Left lung (tissue), 10 donors: Measurements from ENCODE around the gene CYTH4. TPM values are rescaled to one million over a fixed set of nuclear protein-coding genes. Genes with fewer than 3 reads are reported as not detected.
A peak's percentile ranks its signal among the peaks of the same experiment; 100 is the strongest.
"Not testable (repeated sequence)": the region's sequence is repeated elsewhere in the genome, so short reads cannot be mapped to it uniquely, and the experiment has no call there.

Experiments
- ATAC-seq: fragments of 200-7000 bp; cut with Tn5 transposase; one replicate; pipeline ENCODE4 v1.9.1; 2020; ENCODE audit warnings: moderate library complexity
- DNase-seq, 4 donors: peaks; one replicate each; pipeline ENCODE4 v3.0.0-alpha.2; 2013 to 2020
- H3K27ac ChIP-seq, 2 donors: fragments of 200-600 bp; sonication (generic) in 1 of 2; one replicate each; pipeline versions ENCODE4 v1.5.0 to v1.8.0; 2020 to 2021
- H3K27me3 ChIP-seq, 2 donors: fragments of 200-600 bp; sonication (generic) in 1 of 2; one replicate each; pipeline versions ENCODE4 v1.5.0 to v1.8.0; 2020 to 2021
- H3K36me3 ChIP-seq, 2 donors: fragments of 200-600 bp; sonication (generic) in 1 of 2; one replicate each; pipeline versions ENCODE4 v1.5.0 to v1.8.0; 2020 to 2021
- H3K4me1 ChIP-seq, 2 donors: fragments of 200-600 bp; one replicate each; pipeline ENCODE4 v1.8.0; 2021
- H3K4me3 ChIP-seq, 2 donors: fragments of 200-600 bp; sonication (generic) in 1 of 2; one replicate each; pipeline versions ENCODE4 v1.5.0 to v1.8.0; 2020 to 2021; ENCODE audit warnings: mild to moderate bottlenecking in 1 of 2
- H3K9me3 ChIP-seq, 2 donors: fragments of 200-600 bp; sonication (generic) in 1 of 2; one replicate each; pipeline versions ENCODE4 v1.5.0 to v1.8.0; 2020 to 2021
- intact Hi-C, 2 donors: fragments of 100-400 bp; cut with DNase I; formaldehyde crosslinking; loops; one replicate each; pipeline versions ENCODE4 v1.11.2 to v1.14.2; 2022
- polyA plus RNA-seq, 6 donors: library from polyadenylated mRNA; unstranded; fragments of 120-200 nt; gene quantifications; one replicate each; pipeline ENCODE4 v1.2.1, GENCODE V29; 2013; ENCODE audit not compliant: insufficient read length in 6 of 6
- total RNA-seq, 2 donors: library from RNA; stranded (reverse); fragmentation: NEBNext Ultra II Directional; extraction: Animal tissue kit (Norgen Biotek cat#: 25700); gene quantifications; one replicate each; pipeline ENCODE4 v1.2.1, GENCODE V29; 2021
- TF ChIP-seq, protein P1 (sequence below), 2 donors: fragments of 200-600 bp; sonication (generic) in 1 of 2; IDR thresholded peaks; one replicate each; pipeline versions ENCODE4 v1.5.0 to v1.8.0; 2021; ENCODE audit warnings: antibody characterized with exemption in 2 of 2
- donor health status: DM: no; HTN: yes; CAD: no.
- donor health status: DM: no; HTN: no; CAD: no.

The CYTH4 gene
- total and polyA plus RNA-seq, 8 donors: 4.7 to 63.4 (median 6.1) TPM

DNA sequence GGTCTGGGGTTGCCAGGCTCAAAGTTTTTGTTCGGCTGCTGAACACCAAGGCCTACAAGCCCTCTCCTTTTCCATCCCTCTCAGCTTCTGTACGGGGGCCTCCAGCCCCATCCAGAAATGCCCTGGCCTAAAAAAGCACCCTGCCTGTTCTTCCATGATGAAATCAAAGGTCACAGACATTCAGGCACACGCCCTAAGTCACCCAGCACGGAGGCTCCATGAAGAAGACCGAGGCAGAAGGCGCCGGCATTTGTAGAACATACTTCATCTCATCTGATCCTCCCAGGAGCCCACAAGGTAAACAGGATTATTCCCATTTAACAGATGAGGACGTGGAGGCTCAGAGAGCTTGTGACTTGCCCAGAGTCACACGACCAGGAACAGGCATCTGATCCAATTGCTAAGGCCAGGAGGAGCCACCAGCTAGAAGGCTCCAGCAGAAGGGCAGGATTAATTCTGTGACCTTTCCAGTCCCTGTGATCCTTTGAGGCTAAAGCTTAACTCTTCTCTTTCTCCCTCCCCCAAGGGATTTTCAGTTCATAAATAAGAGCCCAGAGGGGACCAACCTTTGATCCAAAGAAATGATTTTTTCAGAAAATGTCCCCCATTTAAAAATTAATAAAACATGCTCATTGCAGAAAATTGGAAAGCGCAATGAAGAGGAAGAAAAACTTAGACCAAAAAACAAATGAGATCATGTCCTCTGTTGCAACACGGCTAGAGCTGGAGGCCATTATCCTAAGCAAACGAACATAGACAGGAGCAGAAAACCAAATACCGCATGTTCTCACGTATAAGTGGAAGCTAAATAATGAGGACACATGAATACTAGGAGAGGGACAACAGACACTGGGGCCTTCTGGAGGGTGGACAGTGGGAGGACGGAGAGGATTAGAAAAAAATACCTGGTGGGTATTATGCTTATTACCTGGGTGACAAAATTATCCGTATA, 38.7 kb downstream of the CYTH4 start:
- intact Hi-C loops: no loop called here
- DNase-seq (peak in 1 of 4 donors; percentile 37), ATAC-seq (peak; percentile 7)
- Histone ChIP-seq H3K4me1 (peaks cover 0 to 9% of the 10 kb centered on the region in 2 donors), H3K4me3 (no peak overlapping the region), H3K9me3 (no peaks in the 10 kb centered on the region), H3K27me3 (peaks cover 25 to 34% of the 10 kb centered on the region in 2 donors), H3K27ac (no peak overlapping the region), H3K36me3 (no peaks in the 10 kb centered on the region)
- TF ChIP-seq, protein P1, sequence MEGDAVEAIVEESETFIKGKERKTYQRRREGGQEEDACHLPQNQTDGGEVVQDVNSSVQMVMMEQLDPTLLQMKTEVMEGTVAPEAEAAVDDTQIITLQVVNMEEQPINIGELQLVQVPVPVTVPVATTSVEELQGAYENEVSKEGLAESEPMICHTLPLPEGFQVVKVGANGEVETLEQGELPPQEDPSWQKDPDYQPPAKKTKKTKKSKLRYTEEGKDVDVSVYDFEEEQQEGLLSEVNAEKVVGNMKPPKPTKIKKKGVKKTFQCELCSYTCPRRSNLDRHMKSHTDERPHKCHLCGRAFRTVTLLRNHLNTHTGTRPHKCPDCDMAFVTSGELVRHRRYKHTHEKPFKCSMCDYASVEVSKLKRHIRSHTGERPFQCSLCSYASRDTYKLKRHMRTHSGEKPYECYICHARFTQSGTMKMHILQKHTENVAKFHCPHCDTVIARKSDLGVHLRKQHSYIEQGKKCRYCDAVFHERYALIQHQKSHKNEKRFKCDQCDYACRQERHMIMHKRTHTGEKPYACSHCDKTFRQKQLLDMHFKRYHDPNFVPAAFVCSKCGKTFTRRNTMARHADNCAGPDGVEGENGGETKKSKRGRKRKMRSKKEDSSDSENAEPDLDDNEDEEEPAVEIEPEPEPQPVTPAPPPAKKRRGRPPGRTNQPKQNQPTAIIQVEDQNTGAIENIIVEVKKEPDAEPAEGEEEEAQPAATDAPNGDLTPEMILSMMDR (IDR thresholded peaks at IDR 0.05): no peak

DNA sequence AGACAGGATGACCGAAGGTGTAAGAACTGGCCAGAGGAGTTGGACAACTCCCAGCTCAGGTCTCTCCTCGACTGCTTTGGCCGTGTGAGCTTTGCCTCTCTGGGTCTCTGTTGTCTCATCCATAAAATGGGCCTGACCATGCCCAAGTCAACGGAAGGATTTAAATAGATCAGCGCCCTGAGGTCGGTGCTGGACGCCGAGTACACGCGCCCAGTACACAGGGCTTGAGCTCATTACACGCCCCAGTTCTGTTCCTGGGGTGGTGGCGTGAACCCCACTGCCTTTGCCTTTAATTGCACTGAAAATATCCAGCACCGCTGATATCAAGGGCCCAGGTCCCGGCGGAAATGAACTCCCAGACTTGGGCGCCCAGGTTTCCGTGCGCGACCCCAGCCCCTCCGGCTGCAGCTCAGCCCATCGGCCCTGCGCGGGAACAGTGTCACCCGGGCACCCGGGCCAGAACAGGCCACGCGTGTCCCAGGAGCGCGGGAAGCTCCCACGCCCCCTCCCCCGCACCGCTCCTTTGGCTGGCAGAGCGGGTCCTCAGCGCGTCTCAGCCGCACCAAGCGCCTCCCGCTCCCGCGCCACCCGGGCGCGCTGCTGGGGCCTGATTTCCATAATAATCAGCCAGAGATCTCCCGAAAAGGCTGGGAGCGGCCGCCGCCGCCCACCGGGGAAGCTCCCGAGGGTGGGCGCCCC, 42.2 kb downstream of the CYTH4 start:
- TF ChIP-seq, protein P1 (IDR thresholded peaks at IDR 0.05): no peak
- Histone ChIP-seq H3K36me3 (no peaks in the 10 kb centered on the region), H3K4me1 (peaks cover 0 to 9% of the 10 kb centered on the region in 2 donors), H3K9me3 (no peaks in the 10 kb centered on the region), H3K4me3 (no peak overlapping the region), H3K27ac (no peak overlapping the region), H3K27me3 (peaks cover 28 to 65% of the 10 kb centered on the region in 2 donors)
- peak in 1 of 4 donors; percentile 76 for DNase-seq
- intact Hi-C loops: no loop called here
- no peak for ATAC-seq

DNA sequence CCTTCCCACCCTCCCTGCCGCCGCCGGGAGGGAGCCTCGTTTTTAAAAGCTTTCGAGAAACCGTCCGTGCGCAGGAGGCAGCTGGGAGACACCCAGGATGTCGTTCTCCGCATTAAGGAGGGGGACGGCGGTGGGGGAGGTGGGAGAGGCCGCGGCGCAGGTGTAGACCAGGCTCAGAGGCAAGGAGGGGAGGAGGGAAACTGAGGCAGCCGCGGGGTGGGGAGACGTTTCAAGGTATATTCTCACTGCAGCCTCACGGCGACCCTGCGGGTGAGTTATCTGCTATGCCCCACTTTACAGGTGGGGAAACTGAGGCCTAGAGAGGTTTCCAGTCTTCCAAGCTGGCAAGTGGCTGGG, 42.7 kb downstream of the CYTH4 start:
- Histone ChIP-seq H3K36me3 (no peaks in the 10 kb centered on the region), H3K27ac (no peak overlapping the region), H3K9me3 (no peaks in the 10 kb centered on the region), H3K4me3 (no peak overlapping the region), H3K4me1 (peaks cover 0 to 9% of the 10 kb centered on the region in 2 donors), H3K27me3 (peaks cover 28 to 71% of the 10 kb centered on the region in 2 donors)
- peak in 1 of 4 donors; percentile 46 for DNase-seq
- no peak for ATAC-seq
- TF ChIP-seq, protein P1 (IDR thresholded peaks at IDR 0.05): no peak
- intact Hi-C loops: no loop called here

DNA sequence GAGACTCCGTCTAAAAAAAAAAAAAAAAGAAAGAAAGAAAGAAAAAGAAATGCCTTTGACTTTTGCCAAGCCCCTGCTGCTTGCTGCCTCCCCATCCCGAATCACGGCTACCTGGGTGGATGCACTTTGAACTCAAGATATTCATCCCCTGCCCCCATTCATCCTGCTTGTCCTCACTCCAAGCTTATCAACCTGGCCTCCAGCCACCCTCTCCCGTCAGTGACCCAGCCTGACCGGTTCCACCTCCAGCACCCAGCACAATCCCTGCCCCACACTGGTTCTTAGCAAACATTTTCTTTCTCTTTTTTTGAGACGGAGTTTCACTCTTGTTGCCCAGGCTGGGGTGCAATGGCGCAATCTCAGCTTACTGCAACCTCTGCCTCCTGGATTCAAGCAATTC, 44.4 kb downstream of the CYTH4 start:
- H3K27ac ChIP-seq: no peak overlapping the region
- intact Hi-C loops: no loop called here
- H3K4me3 ChIP-seq: no peak overlapping the region
- no peaks in the 10 kb centered on the region for H3K36me3 ChIP-seq
- H3K9me3 ChIP-seq: no peaks in the 10 kb centered on the region
- peaks cover 28 to 88% of the 10 kb centered on the region in 2 donors for H3K27me3 ChIP-seq
- ATAC-seq (peak; percentile 87), DNase-seq (peak in 2 of 4 donors; percentile 62 to 79)
- TF ChIP-seq, protein P1 (IDR thresholded peaks at IDR 0.05): no peak
- H3K4me1 ChIP-seq: peaks cover 0 to 9% of the 10 kb centered on the region in 2 donors

DNA sequence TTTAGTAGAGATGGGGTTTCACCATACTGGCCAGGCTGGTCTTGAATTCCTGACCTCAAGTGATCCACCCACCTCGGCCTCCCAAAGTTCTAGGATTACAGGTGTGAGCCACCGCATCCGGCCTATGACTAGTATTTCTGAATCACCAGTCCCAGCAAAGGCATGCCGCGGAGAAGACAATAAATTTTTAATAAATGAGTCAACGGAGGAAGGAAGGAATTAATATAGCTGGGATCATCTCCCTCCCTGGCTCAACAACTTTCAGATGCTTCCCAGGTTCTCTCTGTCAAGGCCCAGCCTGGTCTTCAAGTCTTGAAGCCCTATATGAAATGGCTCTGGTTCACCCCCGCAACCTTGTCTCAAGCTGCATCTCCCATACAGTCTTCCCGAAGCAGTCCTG, 45.7 kb downstream of the CYTH4 start:
- no peak overlapping the region for H3K4me3 ChIP-seq
- no peaks in the 10 kb centered on the region for H3K9me3 ChIP-seq
- H3K36me3 ChIP-seq: no peaks in the 10 kb centered on the region
- intact Hi-C loops: no loop called here
- peaks cover 0 to 9% of the 10 kb centered on the region in 2 donors for H3K4me1 ChIP-seq
- DNase-seq: no peak
- H3K27me3 ChIP-seq: peaks cover 37 to 97% of the 10 kb centered on the region in 2 donors
- no peak for ATAC-seq
- H3K27ac ChIP-seq: no peak overlapping the region
- TF ChIP-seq, protein P1 (IDR thresholded peaks at IDR 0.05): no peak

DNA sequence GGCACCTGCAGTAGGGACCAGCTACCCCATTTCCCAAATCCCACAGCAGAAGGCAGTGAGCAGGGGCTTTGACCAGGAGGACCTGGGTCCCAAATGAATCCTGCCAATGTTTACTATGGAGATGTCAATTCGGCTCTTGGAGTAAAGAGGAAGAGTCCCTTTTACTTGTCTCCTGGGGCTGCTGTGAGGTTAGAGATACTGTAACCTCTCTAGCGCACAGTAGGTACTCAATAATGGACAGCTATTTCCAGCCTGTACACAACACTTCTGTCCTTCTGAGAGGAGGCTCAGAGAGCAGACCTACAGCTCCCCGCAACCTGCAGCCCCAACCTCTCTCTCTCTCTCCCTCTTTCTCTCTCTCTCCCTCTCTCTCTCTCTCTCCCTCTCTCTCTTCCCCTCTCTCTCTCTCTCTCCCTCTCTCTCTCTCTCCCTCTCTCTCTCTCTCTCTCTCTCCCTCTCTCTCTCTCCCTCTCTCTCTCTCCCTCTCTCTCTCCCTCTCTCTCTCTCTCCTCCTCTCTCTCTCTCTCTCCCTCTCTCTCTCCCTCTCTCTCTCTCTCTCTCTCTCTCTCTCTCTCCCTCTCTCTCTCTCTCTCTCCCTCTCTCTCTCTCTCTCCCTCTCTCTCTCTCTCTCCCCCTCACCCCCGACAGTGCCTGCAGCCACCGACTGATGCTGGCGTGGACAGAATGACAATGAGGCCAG, 46.4 kb downstream of the CYTH4 start:
- H3K27me3 ChIP-seq: peaks cover 41 to 97% of the 10 kb centered on the region in 2 donors
- DNase-seq, H3K27ac ChIP-seq, H3K4me1 ChIP-seq, H3K9me3 ChIP-seq, H3K4me3 ChIP-seq, intact Hi-C loops, H3K36me3 ChIP-seq, ATAC-seq: not testable (repeated sequence)
